GM23248 (cell line): Measurements from ENCODE around the gene BAHCC1.

ENCODE experiments used
- EZH2 ChIP-seq: fragments of 200-600 bp; sonication (generic); IDR thresholded peaks from 2 replicates; pipeline ENCODE4 v1.6.1; 2018; ENCODE audit warnings: antibody characterized with exemption, mild to moderate bottlenecking; ENCODE audit not compliant: insufficient read depth, poor library complexity, severe bottlenecking
- EZH2phosphoT487 ChIP-seq: fragments of 200-600 bp; sonication (generic); IDR thresholded peaks from 2 replicates; pipeline ENCODE4 v1.6.1; 2018; ENCODE audit warnings: antibody characterized with exemption, moderate library complexity, mild to moderate bottlenecking, low read depth; ENCODE audit not compliant: insufficient read depth

- TF ChIP-seq EZH2 (no peak), EZH2phosphoT487 (no peak)
Observed at GRCh38 chr17:81468111-81468769, 73.0 kb downstream of the BAHCC1 start.
